ENCODE data around the gene PON2. TPM values are rescaled to one million over a fixed set of nuclear protein-coding genes. Genes with fewer than 3 reads are reported as not detected.
"Not testable (repeated sequence)": the region's sequence is repeated elsewhere in the genome, so short reads cannot be mapped to it uniquely, and the experiment has no call there.

PON2 gene
- total RNA-seq, 1 donor from 2014 or later: 77.1 TPM

DNA sequence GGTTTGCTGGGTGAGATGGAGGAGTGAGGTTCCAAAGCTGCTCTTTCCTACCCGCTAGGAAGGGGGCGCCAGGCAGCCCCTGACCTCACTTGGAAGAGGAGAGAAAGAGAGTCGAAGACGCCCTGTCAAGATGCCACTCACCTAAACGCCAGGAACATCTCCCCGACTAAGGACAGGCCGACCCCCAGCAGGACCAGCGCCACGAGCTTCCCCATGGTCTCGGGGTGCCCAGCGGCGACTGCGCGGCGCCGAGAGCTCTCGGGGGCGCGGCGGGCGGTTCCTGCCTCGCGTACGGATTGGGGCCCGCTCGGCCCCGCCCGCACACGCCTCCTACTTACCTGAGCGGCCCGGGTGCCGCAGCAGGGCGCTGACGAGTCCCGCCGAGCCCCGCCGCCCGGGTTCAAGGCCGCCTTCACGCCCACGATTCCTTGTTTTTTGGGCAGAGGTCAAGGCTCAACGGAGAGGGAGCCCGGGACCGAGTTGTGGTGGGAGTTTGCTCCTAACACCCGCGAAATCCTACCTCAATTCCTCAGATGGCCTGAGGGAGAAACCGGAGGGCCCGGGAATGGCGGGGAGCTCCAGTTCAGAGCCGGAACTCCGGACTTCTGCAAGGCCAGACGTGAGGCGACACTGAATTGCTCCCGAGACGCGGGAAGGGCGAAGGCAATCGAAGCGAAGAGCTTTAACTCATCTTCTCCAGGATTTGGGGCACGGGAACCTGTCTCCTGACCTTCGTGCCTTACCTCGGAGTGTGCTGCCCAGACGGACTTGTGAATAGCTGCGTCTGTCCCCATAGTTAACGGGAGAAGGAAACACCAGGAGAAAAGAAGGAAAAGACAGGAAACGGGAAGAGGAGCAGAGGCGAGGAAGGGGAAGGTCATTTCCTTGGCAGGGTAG, 38.4 kb downstream of the PON2 start, which contains the start of gene PON3:
Gene PON3 (minus strand): TSS at position 240 of the 897 bp plus-strand sequence. CDS start 25 bp downstream, at position 215.
- Mint-ChIP-seq H3K27me3 (ENCODE audit: unreplicated experiment) (peaks cover 4% of the 10 kb centered on the region), H3K36me3 (ENCODE audit: unreplicated experiment) (peaks cover 1% of the 10 kb centered on the region), H3K27ac (ENCODE audit: unreplicated experiment) (no peak within 1 kb of the TSS), H3K4me1 (ENCODE audit: unreplicated experiment) (no peaks in the 10 kb centered on the region), H3K4me3 (ENCODE audit: unreplicated experiment) (no peak within 1 kb of the TSS), H3K9me3 (ENCODE audit: unreplicated experiment) (no peaks in the 10 kb centered on the region)
- DNase-seq (ENCODE audit: extremely low spot score, unreplicated experiment): no peak
- TF ChIP-seq, protein P1, sequence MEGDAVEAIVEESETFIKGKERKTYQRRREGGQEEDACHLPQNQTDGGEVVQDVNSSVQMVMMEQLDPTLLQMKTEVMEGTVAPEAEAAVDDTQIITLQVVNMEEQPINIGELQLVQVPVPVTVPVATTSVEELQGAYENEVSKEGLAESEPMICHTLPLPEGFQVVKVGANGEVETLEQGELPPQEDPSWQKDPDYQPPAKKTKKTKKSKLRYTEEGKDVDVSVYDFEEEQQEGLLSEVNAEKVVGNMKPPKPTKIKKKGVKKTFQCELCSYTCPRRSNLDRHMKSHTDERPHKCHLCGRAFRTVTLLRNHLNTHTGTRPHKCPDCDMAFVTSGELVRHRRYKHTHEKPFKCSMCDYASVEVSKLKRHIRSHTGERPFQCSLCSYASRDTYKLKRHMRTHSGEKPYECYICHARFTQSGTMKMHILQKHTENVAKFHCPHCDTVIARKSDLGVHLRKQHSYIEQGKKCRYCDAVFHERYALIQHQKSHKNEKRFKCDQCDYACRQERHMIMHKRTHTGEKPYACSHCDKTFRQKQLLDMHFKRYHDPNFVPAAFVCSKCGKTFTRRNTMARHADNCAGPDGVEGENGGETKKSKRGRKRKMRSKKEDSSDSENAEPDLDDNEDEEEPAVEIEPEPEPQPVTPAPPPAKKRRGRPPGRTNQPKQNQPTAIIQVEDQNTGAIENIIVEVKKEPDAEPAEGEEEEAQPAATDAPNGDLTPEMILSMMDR (IDR thresholded peaks at IDR 0.05): no peak

DNA sequence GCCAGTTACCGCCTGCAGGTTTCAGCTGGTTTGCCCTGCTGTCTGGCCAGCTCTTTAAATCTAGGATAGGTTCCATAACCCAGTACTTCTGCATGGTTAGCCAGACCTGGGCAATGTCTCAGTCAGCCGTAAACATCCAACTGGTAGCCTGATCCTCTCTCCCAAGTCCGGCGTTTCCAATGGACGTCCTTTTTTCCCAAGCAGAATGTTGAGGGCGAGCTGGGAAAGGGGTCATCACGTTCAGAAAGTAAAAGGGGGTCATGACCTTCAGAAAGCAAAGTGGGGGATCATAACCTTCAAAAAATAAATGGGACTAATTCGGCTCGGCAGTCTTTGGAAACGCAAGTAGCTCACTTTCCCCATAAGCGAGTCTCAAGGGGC, 39.1 kb downstream of the PON2 start:
- Mint-ChIP-seq H3K4me3 (ENCODE audit: unreplicated experiment) (no peak overlapping the region), H3K9me3 (ENCODE audit: unreplicated experiment) (no peaks in the 10 kb centered on the region), H3K27ac (ENCODE audit: unreplicated experiment) (no peak overlapping the region), H3K36me3 (ENCODE audit: unreplicated experiment) (no peaks in the 10 kb centered on the region), H3K27me3 (ENCODE audit: unreplicated experiment) (peaks cover 9% of the 10 kb centered on the region), H3K4me1 (ENCODE audit: unreplicated experiment) (no peaks in the 10 kb centered on the region)
- TF ChIP-seq, protein P1 (IDR thresholded peaks at IDR 0.05): no peak
- DNase-seq (ENCODE audit: extremely low spot score, unreplicated experiment): no peak

DNA sequence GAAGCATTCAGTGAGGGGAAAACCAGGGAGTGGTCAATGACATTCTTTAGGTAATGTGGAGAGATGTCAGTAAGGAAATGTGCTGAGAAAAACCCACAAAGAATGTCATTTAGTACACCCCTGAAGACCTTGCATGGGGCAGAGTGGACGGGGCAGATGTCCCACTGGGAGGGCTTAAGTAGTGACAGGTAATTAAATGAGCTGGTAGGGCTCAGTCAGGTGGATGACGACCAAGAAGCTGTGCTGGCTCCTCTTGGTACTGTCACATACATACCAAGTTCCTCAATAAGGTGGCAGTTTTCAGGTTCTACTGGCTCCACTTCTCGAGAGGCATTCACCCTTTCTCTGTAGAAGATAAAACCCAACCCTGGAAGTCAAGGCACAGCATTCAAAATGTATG, 40.5 kb downstream of the PON2 start:
- Mint-ChIP-seq H3K27ac (ENCODE audit: unreplicated experiment) (no peak overlapping the region), H3K9me3 (ENCODE audit: unreplicated experiment) (no peaks in the 10 kb centered on the region), H3K36me3 (ENCODE audit: unreplicated experiment) (no peaks in the 10 kb centered on the region), H3K4me1 (ENCODE audit: unreplicated experiment) (no peaks in the 10 kb centered on the region), H3K27me3 (ENCODE audit: unreplicated experiment) (peaks cover 10% of the 10 kb centered on the region), H3K4me3 (ENCODE audit: unreplicated experiment) (no peak overlapping the region)
- no peak for DNase-seq (ENCODE audit: extremely low spot score, unreplicated experiment)
- TF ChIP-seq, protein P1 (IDR thresholded peaks at IDR 0.05): no peak

DNA sequence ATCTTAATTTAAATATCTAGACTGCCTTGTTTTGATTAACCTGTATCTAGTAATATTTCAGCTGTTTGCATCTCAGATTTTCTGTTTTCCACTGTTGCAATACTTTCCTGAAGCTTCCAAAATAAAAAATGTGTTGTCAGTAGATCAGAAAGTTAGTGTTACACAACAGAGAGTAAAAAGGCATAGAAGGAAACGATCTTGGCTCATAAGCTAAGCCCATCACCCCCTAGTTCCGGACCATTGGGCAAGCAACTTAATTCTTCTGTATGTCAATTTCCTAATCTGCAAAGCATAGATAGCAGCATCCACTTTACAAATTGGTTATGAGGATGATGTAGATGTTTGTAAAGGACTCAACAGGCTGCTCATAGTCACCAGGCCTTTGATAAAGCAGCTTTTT, 43.1 kb downstream of the PON2 start:
- no peak for DNase-seq (ENCODE audit: extremely low spot score, unreplicated experiment)
- Mint-ChIP-seq H3K4me3 (ENCODE audit: unreplicated experiment) (no peak overlapping the region), H3K27me3 (ENCODE audit: unreplicated experiment) (peaks cover 18% of the 10 kb centered on the region), H3K4me1 (ENCODE audit: unreplicated experiment) (no peaks in the 10 kb centered on the region), H3K36me3 (ENCODE audit: unreplicated experiment) (no peaks in the 10 kb centered on the region), H3K27ac (ENCODE audit: unreplicated experiment) (no peak overlapping the region), H3K9me3 (ENCODE audit: unreplicated experiment) (peaks cover 7% of the 10 kb centered on the region)
- TF ChIP-seq, protein P1 (IDR thresholded peaks at IDR 0.05): no peak

DNA sequence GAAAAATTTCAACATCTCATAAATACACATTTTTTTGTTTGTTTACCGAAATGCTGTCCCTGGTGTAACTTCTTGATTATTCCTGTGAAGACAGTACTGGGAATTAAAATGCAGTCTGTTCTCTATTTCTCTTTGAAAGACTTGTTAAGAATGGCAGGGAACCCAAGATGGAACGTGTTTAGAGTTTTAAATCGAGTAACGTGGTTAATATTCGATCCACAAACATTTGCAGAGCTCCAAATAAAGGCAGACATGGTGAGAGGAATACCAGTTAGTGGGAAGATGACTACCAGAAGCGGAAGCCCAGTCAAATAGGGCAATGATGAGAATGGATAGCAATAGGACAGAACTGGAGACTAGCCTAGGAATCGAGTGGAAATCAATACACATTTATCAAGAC, 45.3 kb downstream of the PON2 start:
- Mint-ChIP-seq H3K27ac (ENCODE audit: unreplicated experiment) (no peak overlapping the region), H3K4me3 (ENCODE audit: unreplicated experiment) (no peak overlapping the region), H3K9me3 (ENCODE audit: unreplicated experiment) (peaks cover 13% of the 10 kb centered on the region), H3K4me1 (ENCODE audit: unreplicated experiment) (no peaks in the 10 kb centered on the region), H3K27me3 (ENCODE audit: unreplicated experiment) (peaks cover 26% of the 10 kb centered on the region), H3K36me3 (ENCODE audit: unreplicated experiment) (no peaks in the 10 kb centered on the region)
- DNase-seq (ENCODE audit: extremely low spot score, unreplicated experiment): no peak
- TF ChIP-seq, protein P1 (IDR thresholded peaks at IDR 0.05): no peak

DNA sequence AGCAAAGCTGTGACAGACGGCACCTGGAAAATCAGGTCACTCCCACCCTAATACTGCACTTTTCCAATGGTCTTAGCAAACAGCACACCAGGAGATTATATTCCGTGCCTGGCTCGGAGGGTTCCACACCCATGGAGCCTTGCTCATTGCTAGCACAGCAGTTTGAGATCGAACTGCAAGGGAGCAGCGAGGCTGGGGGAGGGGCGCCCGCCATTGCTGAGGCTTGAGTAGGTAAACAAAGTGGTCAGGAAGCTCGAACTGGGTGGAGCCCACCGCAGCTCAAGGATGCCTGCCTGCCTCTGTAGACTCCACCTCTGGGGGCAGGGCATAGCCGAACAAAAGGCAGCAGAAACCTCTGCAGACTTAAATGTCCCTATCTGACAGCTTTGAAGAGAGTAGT, 55.4 kb downstream of the PON2 start:
- H3K9me3 Mint-ChIP-seq (ENCODE audit: unreplicated experiment); H3K36me3 Mint-ChIP-seq (ENCODE audit: unreplicated experiment); H3K4me3 Mint-ChIP-seq (ENCODE audit: unreplicated experiment); DNase-seq (ENCODE audit: extremely low spot score, unreplicated experiment); H3K27me3 Mint-ChIP-seq (ENCODE audit: unreplicated experiment); H3K4me1 Mint-ChIP-seq (ENCODE audit: unreplicated experiment); H3K27ac Mint-ChIP-seq (ENCODE audit: unreplicated experiment): not testable (repeated sequence)
